GM21367 (cell line): Measurements from ENCODE around the gene REG1A.

ENCODE experiments used
- ATAC-seq: cut with Tn5 transposase; IDR thresholded peaks from one replicate; pipeline ENCODE4 v1.9.1; 2021; ENCODE audit not compliant: unreplicated experiment

The REG1A gene

DNA sequence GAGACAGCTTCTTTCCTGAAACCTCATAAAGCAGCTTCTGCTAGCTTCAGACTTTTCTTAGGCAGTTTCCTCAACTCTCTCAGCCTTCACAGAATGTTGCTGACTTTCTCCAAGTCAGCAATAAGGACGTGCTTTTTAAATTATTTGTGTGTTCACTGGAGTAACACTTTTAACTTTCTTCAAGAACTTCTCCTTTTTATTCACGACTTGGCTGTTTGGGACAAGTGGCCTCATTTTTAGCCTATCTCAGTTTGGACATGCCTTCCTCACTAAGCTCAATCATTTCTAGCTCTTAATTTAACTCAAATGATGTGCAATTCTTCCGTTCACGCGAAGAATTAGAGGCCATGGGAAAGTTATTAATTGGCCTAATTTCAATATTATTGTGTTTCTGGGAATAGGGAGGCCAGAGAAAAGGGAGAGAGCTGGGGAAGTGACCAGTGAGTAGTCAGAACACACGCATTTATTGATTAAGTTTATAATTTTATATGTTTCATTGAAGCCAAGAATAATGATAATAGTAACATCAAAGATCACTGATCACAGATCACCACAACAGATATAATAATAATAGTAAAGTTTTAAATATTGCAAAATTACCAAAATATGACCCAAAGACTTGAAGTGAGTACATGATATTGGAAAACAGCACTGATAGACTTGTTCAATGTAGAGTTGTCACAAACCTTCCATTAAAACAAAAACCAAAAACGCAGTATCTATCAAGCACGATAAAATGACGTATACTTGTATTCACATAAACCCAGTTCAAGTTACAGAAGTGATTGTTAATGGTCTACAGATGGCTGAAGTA, 4.8 kb downstream of the REG1A start:
- ATAC-seq: no peak

DNA sequence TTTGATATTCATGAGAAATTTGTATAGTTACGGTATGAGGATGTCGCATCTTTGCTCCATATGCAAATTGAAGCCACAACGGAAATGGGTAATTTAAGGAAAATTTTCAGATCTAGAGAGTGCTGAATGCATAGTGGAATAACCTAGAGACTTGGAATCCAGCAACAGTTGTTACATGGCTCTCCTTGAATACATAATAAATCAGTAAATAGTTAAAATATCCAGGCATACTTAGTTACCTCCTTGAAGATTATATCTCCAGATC, 5.4 kb downstream of the REG1A start:
- ATAC-seq: no peak

DNA sequence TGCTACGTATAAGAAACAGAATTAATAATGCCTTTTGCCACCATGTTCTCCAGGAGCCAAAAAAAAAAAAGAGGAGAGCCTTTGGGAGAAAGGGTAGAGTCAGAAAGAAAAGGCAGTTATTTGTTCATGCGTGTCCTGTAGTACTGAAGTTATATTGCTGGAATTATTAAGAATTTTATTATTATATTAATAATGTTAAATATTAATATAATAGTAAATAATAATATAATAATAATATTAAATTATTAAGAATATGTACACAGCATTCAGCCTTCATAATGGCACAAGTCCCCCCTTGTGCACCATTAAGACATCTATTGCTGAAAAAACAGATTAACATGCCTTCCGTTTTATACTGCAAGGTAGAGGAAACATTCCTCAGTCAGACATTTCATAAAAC, 8.1 kb downstream of the REG1A start:
- ATAC-seq: no peak

DNA sequence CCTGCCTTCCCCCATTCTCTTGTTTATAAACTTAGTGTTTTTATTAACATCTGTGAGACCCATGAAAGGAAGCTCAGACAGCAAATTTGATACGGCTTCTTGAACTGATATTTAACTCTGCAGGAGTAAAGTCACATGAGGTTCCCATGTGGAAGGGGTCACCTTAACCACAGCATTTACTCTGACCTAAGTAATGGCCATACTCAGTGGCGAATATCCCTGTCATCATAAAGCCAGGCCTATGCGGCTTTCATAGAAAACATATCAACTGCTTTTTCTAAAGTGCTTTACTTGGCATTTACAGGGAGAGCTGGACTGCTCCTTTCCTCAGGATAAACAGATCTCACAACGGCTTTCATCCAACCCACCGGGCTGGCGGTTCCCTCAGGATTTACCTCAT, 9.0 kb downstream of the REG1A start:
- ATAC-seq: no peak

DNA sequence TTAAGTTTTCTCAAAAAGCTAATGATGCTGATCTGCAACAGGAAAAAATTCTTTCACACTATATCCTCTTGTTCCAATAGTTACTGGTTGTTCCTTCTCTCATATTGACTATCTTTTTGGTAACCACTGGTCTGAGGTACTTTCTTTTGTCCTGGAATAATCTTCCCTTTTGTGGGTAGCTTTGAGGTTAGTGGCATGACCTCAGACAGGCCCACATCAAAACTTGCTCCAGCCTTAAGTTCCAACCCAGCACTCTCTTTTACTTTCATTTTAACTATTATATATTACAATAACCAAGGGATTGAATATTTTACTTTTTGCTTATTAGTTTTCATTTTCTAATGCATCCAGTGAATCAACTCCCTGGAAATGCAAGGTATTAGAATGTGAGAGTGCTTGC, 9.5 kb downstream of the REG1A start:
- no peak for ATAC-seq

DNA sequence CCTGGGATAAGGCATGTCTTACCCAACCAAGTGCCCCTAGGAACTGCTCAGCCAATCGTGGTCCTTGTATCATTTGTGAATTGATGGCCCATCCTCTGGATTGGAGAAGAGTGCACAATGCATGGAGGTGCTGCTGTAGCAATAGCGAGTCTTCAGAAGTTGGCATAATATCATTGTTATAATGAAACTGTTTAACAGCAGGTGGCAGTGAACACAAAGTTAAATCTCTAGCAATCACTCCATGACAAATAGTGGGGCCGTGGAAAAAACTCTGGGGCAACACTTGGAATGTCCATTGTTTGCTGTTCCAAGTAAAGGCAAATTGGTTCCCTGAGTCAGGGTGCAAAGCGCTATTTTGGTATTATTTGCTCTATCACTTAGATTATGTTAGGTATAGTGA, 11.4 kb downstream of the REG1A start:
- no peak for ATAC-seq

DNA sequence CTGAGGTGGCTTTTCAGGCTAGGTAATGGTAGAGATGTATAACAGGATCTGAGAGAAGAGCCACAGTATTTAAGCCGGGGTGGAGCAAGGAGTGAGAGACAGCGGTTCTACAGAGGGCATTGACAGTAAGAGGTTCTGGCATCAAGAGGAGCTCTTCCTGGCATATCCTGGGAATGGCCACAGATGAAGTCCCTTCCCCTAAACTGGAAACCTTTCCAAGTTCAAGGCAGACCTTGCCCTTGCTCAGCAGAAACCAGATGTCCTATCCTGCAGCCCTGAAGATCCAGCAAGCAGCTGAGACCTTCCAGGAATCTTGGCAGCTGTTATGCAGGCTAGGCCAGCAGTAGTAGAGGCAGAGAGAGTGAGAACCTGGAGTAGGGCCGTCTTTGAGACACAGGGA, 18.1 kb downstream of the REG1A start:
- no peak for ATAC-seq

DNA sequence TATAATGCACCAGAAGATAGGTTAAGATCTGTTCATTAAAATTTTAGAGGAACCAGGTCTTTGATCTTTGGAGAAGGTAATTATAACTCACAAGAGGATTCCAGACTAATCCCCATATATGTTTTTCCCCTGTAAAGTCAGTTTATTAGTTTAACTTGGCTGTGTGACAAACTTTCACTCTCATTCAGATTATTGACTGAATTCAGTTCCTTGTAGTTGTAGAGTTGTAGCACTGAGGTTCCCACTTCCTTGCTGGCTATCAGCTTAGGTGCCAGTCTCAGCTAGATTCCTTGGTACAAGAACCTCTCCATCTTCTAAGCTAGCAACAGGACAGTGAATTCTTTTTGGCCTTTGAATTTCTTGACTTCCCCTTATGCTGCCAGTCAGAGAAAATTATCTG, 19.1 kb downstream of the REG1A start:
- no peak for ATAC-seq

DNA sequence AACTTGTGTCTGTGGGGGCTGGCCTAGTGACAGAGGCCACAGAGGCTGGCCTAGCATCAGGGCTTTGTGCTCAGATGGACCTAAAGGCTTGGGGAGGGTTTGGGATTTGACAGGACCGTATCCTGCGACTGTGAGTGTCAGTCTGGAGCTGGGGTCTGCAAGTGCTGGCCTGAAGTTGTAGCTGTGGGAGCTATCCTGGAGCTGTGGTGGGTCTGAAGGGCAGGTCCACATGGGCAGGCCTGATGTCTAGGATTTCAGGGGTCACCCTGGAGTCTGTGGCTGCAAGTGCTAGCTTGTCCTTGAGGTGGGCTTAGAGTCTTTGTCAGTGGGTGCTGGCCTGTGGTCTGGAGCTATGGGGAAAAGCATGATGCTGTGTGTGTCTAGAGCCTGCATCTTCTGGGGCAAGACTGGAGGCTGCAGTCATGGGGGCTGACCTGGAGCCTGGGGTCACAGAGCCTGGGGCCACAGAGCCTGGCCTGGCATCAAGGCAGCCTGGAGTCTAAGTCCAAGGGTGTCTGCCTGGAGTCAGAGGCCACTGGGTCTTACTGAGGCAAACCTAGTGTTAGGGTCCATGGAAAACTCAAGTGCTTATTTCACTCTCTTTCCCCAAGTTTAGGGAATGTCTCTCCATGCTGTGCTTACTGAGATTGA, 35.7 kb downstream of the REG1A start:
- ATAC-seq: no peak

DNA sequence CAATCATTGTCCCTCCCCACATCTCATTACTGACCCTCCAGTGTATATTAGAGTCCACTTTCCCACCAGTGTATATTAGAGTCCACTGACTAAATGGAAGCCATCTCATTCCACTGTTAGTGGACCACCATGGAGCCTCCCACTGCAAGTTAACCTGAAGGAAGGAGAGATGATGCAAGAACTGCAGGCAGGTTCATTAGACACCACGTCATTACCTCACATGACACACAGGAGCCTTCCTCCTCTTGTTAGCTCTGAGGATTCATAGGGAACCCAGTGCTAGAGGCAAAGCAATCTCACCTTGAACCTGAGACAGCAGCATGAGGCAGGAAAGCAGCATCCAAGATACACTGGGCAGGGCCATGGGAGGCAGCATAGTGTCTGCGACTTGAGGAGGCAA, 38.7 kb downstream of the REG1A start:
- no peak for ATAC-seq

DNA sequence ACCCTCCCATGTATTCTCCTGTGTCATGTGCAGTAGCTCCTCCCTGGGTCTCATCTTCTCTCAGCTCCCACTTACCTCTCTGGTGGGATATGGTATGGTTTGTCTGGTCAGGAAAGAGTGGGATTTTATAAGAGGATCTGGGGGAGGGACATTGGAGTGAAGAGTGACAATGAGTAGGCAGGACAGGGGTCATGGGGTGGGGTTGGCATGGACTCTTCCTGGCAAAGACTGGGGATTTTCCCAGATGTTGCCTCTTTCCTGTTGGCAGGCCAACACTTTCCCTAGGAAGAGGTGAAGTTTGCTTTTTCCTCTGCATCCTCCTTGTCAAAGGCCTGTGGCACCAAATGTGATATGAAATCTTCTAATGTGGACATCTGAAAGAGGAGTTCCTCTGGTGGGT, 39.4 kb downstream of the REG1A start, which contains the start of gene REG3A:
REG3A (minus strand) TSS at position 101 of the 400 bp plus-strand sequence. CDS start 348 bp downstream, outside the sequence.
- no peak for ATAC-seq

DNA sequence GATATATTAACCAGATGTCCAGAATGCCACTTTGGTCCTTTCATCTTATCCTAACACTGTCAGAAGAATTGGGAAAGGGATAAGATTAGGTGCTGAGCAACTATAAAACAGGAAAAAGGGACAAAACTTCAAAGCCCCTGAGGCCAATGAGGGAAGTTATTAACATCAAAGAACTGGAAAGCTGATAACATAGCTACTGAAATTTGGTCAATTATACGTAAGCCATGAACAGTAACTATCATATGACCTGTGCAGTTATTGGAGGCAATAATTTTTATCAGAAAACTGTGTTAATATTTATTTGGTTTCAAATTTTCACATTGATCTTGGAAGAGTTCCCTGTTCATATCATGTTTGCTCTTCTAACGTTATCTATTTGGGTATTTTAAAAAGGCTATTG, 41.8 kb downstream of the REG1A start:
- ATAC-seq: no peak

DNA sequence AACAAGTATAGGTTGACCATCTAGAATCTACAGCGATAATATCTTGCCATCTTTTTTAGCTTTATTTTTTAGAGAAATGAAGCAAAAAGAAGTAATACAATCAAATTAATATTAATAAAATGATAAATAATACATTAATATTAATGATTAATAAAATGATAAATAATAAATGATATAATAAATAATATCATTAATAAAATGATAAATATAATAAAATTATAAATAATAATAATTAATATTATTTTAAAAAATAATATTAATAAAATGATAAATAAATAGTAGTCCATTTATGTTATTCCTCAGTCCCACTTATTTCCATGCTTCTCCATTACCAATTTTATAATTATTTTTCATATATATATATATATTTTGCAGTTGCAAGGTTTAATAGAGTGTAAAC, 42.5 kb downstream of the REG1A start:
- no peak for ATAC-seq

DNA sequence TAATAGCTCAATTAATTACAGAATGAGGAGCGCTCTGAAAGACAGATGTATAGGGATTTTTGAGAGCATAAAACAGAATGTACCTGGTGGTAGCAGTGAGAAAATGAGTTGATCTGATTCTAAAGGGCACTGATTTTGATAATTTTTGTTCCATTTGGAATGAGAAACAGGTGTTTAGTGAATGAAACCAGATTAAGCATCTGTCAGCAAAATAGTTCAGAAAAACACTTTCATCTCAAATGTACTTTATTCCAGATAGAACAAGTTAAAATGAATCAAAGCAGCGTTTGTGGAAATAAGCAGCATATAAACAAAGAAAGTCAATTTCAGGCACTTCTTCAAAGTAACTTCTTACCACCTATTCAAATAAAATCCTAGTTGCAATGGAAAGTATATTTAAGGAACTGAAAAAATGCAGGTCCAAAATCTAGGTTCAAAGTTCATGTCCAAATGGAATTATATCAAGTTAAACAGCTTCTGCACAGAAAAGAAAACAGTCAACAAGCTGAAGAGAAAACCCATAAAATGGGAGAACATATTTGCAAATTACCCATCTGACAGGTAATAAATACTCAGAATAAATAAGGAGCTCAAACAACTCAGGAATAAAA, 51.2 kb downstream of the REG1A start:
- no peak for ATAC-seq
